Globus pallidus (tissue), 1 donor: ENCODE data around the gene ERMARD.
A peak's percentile ranks its signal among the peaks of the same experiment; 100 is the strongest.
"Not testable (repeated sequence)": the region's sequence is repeated elsewhere in the genome, so short reads cannot be mapped to it uniquely, and the experiment has no call there.

Source experiments
- DNase-seq: peaks from one replicate; pipeline ENCODE4 v3.0.0-alpha.2; 2015; ENCODE audit warnings: low spot score

Gene ERMARD

GRCh38 chr6:169738204-169738975 is 13.0 kb upstream of the ERMARD start:
- DNase-seq: no peak

- DNase-seq: no peak
Measured at GRCh38 chr6:169738976-169739529, 12.4 kb upstream of the ERMARD start.

- DNase-seq: no peak
Measured at GRCh38 chr6:169741344-169741743, 10.1 kb upstream of the ERMARD start.

GRCh38 chr6:169745405-169745804 is 6.0 kb upstream of the ERMARD start:
- no peak for DNase-seq

- DNase-seq: no peak
Measured at GRCh38 chr6:169746556-169746955, 4.9 kb upstream of the ERMARD start.

- peak; percentile 10 for DNase-seq
Measured at GRCh38 chr6:169752074-169752623, 727 bp downstream of the ERMARD start.

- no peak for DNase-seq
Measured at GRCh38 chr6:169755162-169755561, 3.7 kb downstream of the ERMARD start.

GRCh38 chr6:169763308-169763707 is 11.9 kb downstream of the ERMARD start:
- no peak for DNase-seq

- no peak for DNase-seq
Measured at GRCh38 chr6:169763881-169764280, 12.5 kb downstream of the ERMARD start.

- not testable (repeated sequence) for DNase-seq
Measured at GRCh38 chr6:169765789-169766188, 14.4 kb downstream of the ERMARD start.

GRCh38 chr6:169766232-169766631 is 14.8 kb downstream of the ERMARD start:
- peak; percentile 8 for DNase-seq

- DNase-seq: no peak
Measured at GRCh38 chr6:169766921-169767736, 15.7 kb downstream of the ERMARD start.

- DNase-seq: no peak
Measured at GRCh38 chr6:169774347-169774746, 22.9 kb downstream of the ERMARD start.

GRCh38 chr6:169775321-169775720 is 23.9 kb downstream of the ERMARD start:
- DNase-seq: no peak

GRCh38 chr6:169776379-169776778 is 25.0 kb downstream of the ERMARD start:
- DNase-seq: no peak

GRCh38 chr6:169777896-169778295 is 26.5 kb downstream of the ERMARD start:
- DNase-seq: no peak

GRCh38 chr6:169778646-169779045 is 27.2 kb downstream of the ERMARD start:
- no peak for DNase-seq

- no peak for DNase-seq
Measured at GRCh38 chr6:169779092-169779815, 27.8 kb downstream of the ERMARD start.

GRCh38 chr6:169779896-169780295 is 28.5 kb downstream of the ERMARD start:
- DNase-seq: no peak

GRCh38 chr6:169780571-169781091 is 29.2 kb downstream of the ERMARD start:
- no peak for DNase-seq

GRCh38 chr6:169782966-169783365 is 31.5 kb downstream of the ERMARD start:
- DNase-seq: no peak

GRCh38 chr6:169783401-169783800 is 32.0 kb downstream of the ERMARD start:
- DNase-seq: no peak
